Activated CD4-positive, alpha-beta T cell treated with anti-CD3 and anti-CD28 coated beads, Interleukin-2, amount 10 ng/mL, durations not matched to agents 7 days and 5 days (primary cell): Measurements from ENCODE around the gene MAD1L1. TPM values are rescaled to one million over a fixed set of nuclear protein-coding genes. Genes with fewer than 3 reads are reported as not detected.

Experiments
- CTCF ChIA-PET: fragments of 350-600 bp; sonication (Branson Sonifier 250); formaldehyde crosslinking; loops from one replicate; lab custom pipeline; 2021; ENCODE audit warnings: antibody characterized with exemption; lab: Charles Lee
- POLR2A ChIA-PET: fragments of 350-600 bp; sonication (Branson Sonifier 250); formaldehyde crosslinking; loops from one replicate; lab custom pipeline; 2021; ENCODE audit warnings: antibody characterized with exemption; lab: Charles Lee
- DNase-seq: peaks from one replicate; pipeline ENCODE4 v3.0.0-alpha.2; 2020
- H3K27ac Mint-ChIP-seq: one replicate; pipeline ENCODE4 v1.8.0; 2021; ENCODE audit warnings: mild to moderate bottlenecking, moderate library complexity, mixed read lengths
- H3K27me3 Mint-ChIP-seq: one replicate; pipeline ENCODE4 v1.8.0; 2021; ENCODE audit warnings: mixed read lengths
- H3K36me3 Mint-ChIP-seq: one replicate; pipeline ENCODE4 v1.8.0; 2021; ENCODE audit warnings: low read depth, mixed read lengths
- H3K4me1 Mint-ChIP-seq: one replicate; pipeline ENCODE4 v1.8.0; 2021; ENCODE audit warnings: mixed read lengths
- H3K4me3 Mint-ChIP-seq: one replicate; pipeline ENCODE4 v1.8.0; 2021; ENCODE audit warnings: mild to moderate bottlenecking, moderate library complexity, mixed read lengths
- H3K9me3 Mint-ChIP-seq: one replicate; pipeline ENCODE4 v1.8.0; 2021; ENCODE audit warnings: mixed read lengths
- total RNA-seq, 2 experiments: library from RNA; stranded (reverse); gene quantifications; one replicate each; pipeline ENCODE4 v1.2.3, GENCODE V29; 2021

Gene MAD1L1
- total RNA-seq, 2 experiments from 2014 or later: 125 to 127 TPM

- no peaks in the 10 kb centered on the region for H3K27me3 Mint-ChIP-seq
- CTCF ChIA-PET: interaction anchor here (1.3 kb wide), 1 partner anchor 11 kb away, joined by 3 read pairs; no protein-coding TSS in a partner anchor
- POLR2A ChIA-PET: no interaction called here
These were observed 343.1 kb downstream of the MAD1L1 start for GRCh38 chr7:1889556-1890181.

GRCh38 chr7:1889091-1889490 is 343.7 kb downstream of the MAD1L1 start:
- ChIA-PET POLR2A (no interaction called here), CTCF (interaction anchor here (1.3 kb wide), 1 partner anchor 12 kb away, joined by 3 read pairs; no protein-coding TSS in a partner anchor)
- peak overlapping the region; percentile 60 for H3K27ac Mint-ChIP-seq
- H3K4me3 Mint-ChIP-seq: no peak overlapping the region
- H3K27me3 Mint-ChIP-seq: no peaks in the 10 kb centered on the region
- DNase-seq: no peak
- H3K9me3 Mint-ChIP-seq: peaks cover 10% of the 10 kb centered on the region
- H3K4me1 Mint-ChIP-seq: peaks cover 28% of the 10 kb centered on the region
- H3K36me3 Mint-ChIP-seq: peaks cover 33% of the 10 kb centered on the region

More at GRCh38 chr7:1889556-1890181, 343.1 kb downstream of the MAD1L1 start:
- Mint-ChIP-seq H3K9me3 (peaks cover 10% of the 10 kb centered on the region), H3K27ac (peak overlapping the region; percentile 80), H3K36me3 (peaks cover 33% of the 10 kb centered on the region), H3K4me1 (peaks cover 28% of the 10 kb centered on the region), H3K4me3 (peak overlapping the region; percentile 22)
- DNase-seq: peak; percentile 59

- Mint-ChIP-seq H3K4me1 (peaks cover 29% of the 10 kb centered on the region), H3K4me3 (no peak overlapping the region), H3K9me3 (peaks cover 10% of the 10 kb centered on the region), H3K27ac (peak overlapping the region; percentile 60), H3K36me3 (peaks cover 33% of the 10 kb centered on the region), H3K27me3 (no peaks in the 10 kb centered on the region)
- ChIA-PET POLR2A (no interaction called here), CTCF (no interaction called here)
- DNase-seq: no peak
These were observed 344.3 kb downstream of the MAD1L1 start for GRCh38 chr7:1888425-1888824.

GRCh38 chr7:1887251-1887650 is 345.5 kb downstream of the MAD1L1 start:
- ChIA-PET POLR2A (no interaction called here), CTCF (no interaction called here)
- H3K4me3 Mint-ChIP-seq: no peak overlapping the region
- H3K27ac Mint-ChIP-seq: no peak overlapping the region
- H3K36me3 Mint-ChIP-seq: peaks cover 33% of the 10 kb centered on the region
- no peaks in the 10 kb centered on the region for H3K27me3 Mint-ChIP-seq
- no peak for DNase-seq
- H3K9me3 Mint-ChIP-seq: peaks cover 10% of the 10 kb centered on the region
- H3K4me1 Mint-ChIP-seq: peaks cover 38% of the 10 kb centered on the region

- Mint-ChIP-seq H3K27me3 (no peaks in the 10 kb centered on the region), H3K36me3 (peaks cover 33% of the 10 kb centered on the region), H3K9me3 (peaks cover 10% of the 10 kb centered on the region), H3K4me3 (no peak overlapping the region), H3K27ac (no peak overlapping the region), H3K4me1 (peaks cover 45% of the 10 kb centered on the region)
- ChIA-PET POLR2A (no interaction called here), CTCF (no interaction called here)
- no peak for DNase-seq
These were observed 346.2 kb downstream of the MAD1L1 start for GRCh38 chr7:1886361-1887064.

- CTCF ChIA-PET: no interaction called here
- Mint-ChIP-seq H3K9me3 (peaks cover 10% of the 10 kb centered on the region), H3K27me3 (no peaks in the 10 kb centered on the region), H3K36me3 (peaks cover 35% of the 10 kb centered on the region), H3K4me1 (peaks cover 48% of the 10 kb centered on the region), H3K4me3 (no peak overlapping the region), H3K27ac (no peak overlapping the region)
- POLR2A ChIA-PET: no interaction called here
- DNase-seq: no peak
These were observed 347.1 kb downstream of the MAD1L1 start for GRCh38 chr7:1885465-1886226.

- H3K27me3 Mint-ChIP-seq: no peaks in the 10 kb centered on the region
- peaks cover 40% of the 10 kb centered on the region for H3K36me3 Mint-ChIP-seq
- CTCF ChIA-PET: no interaction called here
- peaks cover 10% of the 10 kb centered on the region for H3K9me3 Mint-ChIP-seq
- POLR2A ChIA-PET: no interaction called here
- H3K27ac Mint-ChIP-seq: no peak overlapping the region
- no peak for DNase-seq
- no peak overlapping the region for H3K4me3 Mint-ChIP-seq
- peaks cover 40% of the 10 kb centered on the region for H3K4me1 Mint-ChIP-seq
These were observed 348.0 kb downstream of the MAD1L1 start for GRCh38 chr7:1884583-1885350.

- CTCF ChIA-PET: interaction anchor here (1.0 to 1.8 kb wide), 2 partner anchors 9 to 529 kb away, joined by 3 read pairs; no protein-coding TSS in a partner anchor
- Mint-ChIP-seq H3K27ac (no peak overlapping the region), H3K9me3 (peaks cover 10% of the 10 kb centered on the region), H3K27me3 (no peaks in the 10 kb centered on the region), H3K4me1 (peaks cover 35% of the 10 kb centered on the region), H3K4me3 (no peak overlapping the region), H3K36me3 (peaks cover 38% of the 10 kb centered on the region)
- DNase-seq: no peak
- POLR2A ChIA-PET: no interaction called here
These were observed 348.7 kb downstream of the MAD1L1 start for GRCh38 chr7:1883834-1884582.

GRCh38 chr7:1883031-1883761 is 349.5 kb downstream of the MAD1L1 start:
- peak overlapping the region; percentile 20 for H3K4me3 Mint-ChIP-seq
- H3K9me3 Mint-ChIP-seq: peaks cover 10% of the 10 kb centered on the region
- H3K36me3 Mint-ChIP-seq: peaks cover 34% of the 10 kb centered on the region
- H3K27ac Mint-ChIP-seq: peak overlapping the region; percentile 64
- POLR2A ChIA-PET: no interaction called here
- CTCF ChIA-PET: interaction anchor here (0.8 to 1.8 kb wide), 5 partner anchors 8 to 529 kb away, joined by 3 to 5 read pairs (median 3); no protein-coding TSS in a partner anchor
- no peaks in the 10 kb centered on the region for H3K27me3 Mint-ChIP-seq
- no peak for DNase-seq
- peaks cover 28% of the 10 kb centered on the region for H3K4me1 Mint-ChIP-seq

GRCh38 chr7:1882451-1882850 is 350.3 kb downstream of the MAD1L1 start:
- no peak overlapping the region for H3K4me3 Mint-ChIP-seq
- H3K27ac Mint-ChIP-seq: peak overlapping the region; percentile 36

GRCh38 chr7:1881946-1882345 is 350.8 kb downstream of the MAD1L1 start:
- H3K4me1 Mint-ChIP-seq: peaks cover 22% of the 10 kb centered on the region
- peaks cover 24% of the 10 kb centered on the region for H3K36me3 Mint-ChIP-seq
- H3K4me3 Mint-ChIP-seq: no peak overlapping the region
- DNase-seq: no peak
- POLR2A ChIA-PET: no interaction called here
- peak overlapping the region; percentile 57 for H3K27ac Mint-ChIP-seq
- peaks cover 6% of the 10 kb centered on the region for H3K9me3 Mint-ChIP-seq
- CTCF ChIA-PET: interaction anchor here (1.5 kb wide), 1 partner anchor 74 kb away, joined by 5 read pairs; no protein-coding TSS in a partner anchor
- no peaks in the 10 kb centered on the region for H3K27me3 Mint-ChIP-seq

More at GRCh38 chr7:1882451-1882850, 350.3 kb downstream of the MAD1L1 start:
- DNase-seq: no peak
- H3K4me1 Mint-ChIP-seq: peaks cover 22% of the 10 kb centered on the region
- H3K27me3 Mint-ChIP-seq: no peaks in the 10 kb centered on the region
- ChIA-PET CTCF (interaction anchor here (0.8 to 1.8 kb wide), 4 partner anchors 8 to 74 kb away, joined by 3 to 5 read pairs (median 3); no protein-coding TSS in a partner anchor), POLR2A (no interaction called here)
- peaks cover 6% of the 10 kb centered on the region for H3K9me3 Mint-ChIP-seq
- peaks cover 29% of the 10 kb centered on the region for H3K36me3 Mint-ChIP-seq
